Measurements from ENCODE around the gene C6orf47.

C6orf47 gene

DNA sequence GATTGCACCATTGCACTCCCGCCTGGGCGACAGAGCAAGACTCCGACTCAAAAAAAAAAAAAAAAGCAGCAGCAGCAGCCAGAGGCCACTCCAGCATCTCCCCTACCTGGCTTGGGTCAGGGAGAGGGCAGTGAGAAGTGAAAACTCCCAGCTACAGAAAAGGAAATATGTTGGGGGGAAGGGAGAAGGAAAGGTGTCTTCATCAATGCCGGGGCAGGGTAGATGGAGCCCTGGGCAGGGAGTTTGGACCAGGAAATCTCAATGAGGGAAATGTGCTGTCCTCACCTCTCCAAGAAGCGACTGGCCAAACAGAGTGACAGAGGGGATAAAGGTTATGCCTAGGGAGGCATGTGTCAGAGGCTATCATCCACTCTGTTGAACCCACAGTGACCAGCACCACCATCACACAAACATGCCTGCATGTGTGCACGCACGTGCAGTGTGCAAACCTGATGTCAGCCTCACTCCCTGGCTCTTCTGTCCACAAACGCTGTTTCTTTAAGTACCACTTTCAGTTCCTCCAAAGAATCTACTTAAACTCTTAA lies 46.4 kb downstream of the C6orf47 start:
- no peak overlapping the region for H3K4me3 ChIP-seq (ENCODE audit: low read depth, low read length)
- TF ChIP-seq, protein P1, sequence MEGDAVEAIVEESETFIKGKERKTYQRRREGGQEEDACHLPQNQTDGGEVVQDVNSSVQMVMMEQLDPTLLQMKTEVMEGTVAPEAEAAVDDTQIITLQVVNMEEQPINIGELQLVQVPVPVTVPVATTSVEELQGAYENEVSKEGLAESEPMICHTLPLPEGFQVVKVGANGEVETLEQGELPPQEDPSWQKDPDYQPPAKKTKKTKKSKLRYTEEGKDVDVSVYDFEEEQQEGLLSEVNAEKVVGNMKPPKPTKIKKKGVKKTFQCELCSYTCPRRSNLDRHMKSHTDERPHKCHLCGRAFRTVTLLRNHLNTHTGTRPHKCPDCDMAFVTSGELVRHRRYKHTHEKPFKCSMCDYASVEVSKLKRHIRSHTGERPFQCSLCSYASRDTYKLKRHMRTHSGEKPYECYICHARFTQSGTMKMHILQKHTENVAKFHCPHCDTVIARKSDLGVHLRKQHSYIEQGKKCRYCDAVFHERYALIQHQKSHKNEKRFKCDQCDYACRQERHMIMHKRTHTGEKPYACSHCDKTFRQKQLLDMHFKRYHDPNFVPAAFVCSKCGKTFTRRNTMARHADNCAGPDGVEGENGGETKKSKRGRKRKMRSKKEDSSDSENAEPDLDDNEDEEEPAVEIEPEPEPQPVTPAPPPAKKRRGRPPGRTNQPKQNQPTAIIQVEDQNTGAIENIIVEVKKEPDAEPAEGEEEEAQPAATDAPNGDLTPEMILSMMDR (IDR thresholded peaks at IDR 0.05; ENCODE audit: low read depth, low read length): no peak

DNA sequence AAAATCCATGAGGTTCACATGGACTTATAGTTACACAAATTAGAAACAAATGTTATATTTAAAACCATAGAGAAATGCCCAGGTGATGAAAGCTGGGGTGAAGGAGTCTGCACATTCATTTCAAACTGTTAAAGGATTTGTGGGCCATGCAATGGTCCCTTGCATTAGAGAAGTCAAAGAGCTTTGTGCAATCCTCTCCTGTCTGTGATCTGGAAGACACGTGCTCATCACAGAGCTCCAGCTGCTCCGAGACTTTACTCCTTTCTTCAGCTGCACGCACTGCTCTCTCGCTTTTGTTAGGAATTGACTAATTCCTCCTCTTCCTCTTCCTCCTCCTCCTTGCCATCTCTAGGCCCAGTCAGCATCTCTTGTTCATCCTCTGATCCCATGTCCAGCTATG lies 49.6 kb downstream of the C6orf47 start:
- H3K4me3 ChIP-seq (ENCODE audit: low read depth, low read length): no peak overlapping the region
- TF ChIP-seq, protein P1 (IDR thresholded peaks at IDR 0.05; ENCODE audit: low read depth, low read length): no peak

DNA sequence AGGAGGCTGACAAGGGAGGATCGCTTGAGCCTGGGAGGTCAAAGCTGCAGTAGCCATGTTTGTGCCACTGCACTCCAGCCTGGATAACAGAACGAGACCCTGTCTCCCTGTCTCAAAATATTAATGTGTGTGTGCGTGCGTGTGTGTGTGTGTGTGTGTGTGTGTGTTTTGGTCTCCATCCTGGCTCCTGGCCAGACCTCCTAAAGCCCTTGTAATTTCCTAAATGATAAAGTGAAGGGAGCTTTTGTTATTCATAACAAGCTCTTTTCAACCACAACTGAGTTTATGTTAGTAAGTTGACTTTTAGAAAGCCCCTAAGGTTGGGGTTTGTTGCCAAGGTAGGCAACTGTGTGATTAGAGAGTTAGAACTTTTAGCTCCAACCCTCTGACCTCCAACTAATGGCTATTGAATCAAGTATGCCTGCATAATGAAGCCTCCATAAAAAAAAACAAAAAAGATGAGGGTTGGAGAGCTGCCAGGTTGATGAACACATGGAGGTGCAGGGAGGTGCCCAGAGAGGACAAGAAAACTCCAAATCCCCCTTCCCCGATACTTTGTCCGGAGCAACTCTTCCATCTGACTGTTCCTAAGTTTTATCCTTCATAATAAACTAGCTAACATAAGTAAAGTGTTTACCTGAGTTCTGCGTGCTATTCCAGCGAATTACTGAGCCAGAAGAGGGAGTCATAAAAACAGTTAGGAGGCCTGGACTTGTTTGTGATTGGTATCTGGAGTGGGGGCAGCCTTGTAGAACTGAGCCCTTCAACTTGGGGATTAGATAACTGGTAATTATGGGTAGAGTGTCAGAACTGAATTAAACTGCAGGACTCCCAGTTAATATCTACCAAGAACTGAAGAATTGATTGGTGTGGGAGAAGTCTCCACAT lies 50.8 kb downstream of the C6orf47 start:
- TF ChIP-seq, protein P1 (IDR thresholded peaks at IDR 0.05; ENCODE audit: low read depth, low read length): no peak
- no peak overlapping the region for H3K4me3 ChIP-seq (ENCODE audit: low read depth, low read length)
